Measurements from ENCODE around the gene INO80D. TPM values are rescaled to one million over a fixed set of nuclear protein-coding genes. Genes with fewer than 3 reads are reported as not detected.

Gene INO80D
- total RNA-seq, 4 donors from 2014 or later, result 11.0 to 28.6 (median 21.2) TPM

GRCh38 chr2:205998583-205998982, 87.4 kb downstream of the INO80D start:
- Histone ChIP-seq H3K27me3 (no peaks in the 10 kb centered on the region), H3K27ac (no peak overlapping the region), H3K9me3 (no peaks in the 10 kb centered on the region), H3K36me3 (peaks cover 0 to 26% of the 10 kb centered on the region in 2 donors), H3K4me1 (no peaks in the 10 kb centered on the region), H3K4me3 (no peak overlapping the region)
- ATAC-seq, result no peak
- 83 to 96% methylated on average over 2 of the region's 2 CpGs for WGBS, 2 donors (ENCODE audit: low coverage in 1 of 2)
- TF ChIP-seq CTCF (IDR thresholded peaks at IDR 0.05), result no peak

GRCh38 chr2:205996161-205996560, 89.8 kb downstream of the INO80D start:
- H3K27me3 ChIP-seq, result no peaks in the 10 kb centered on the region
- TF ChIP-seq POLR2A (IDR thresholded peaks at IDR 0.05) (no peak), CTCF (IDR thresholded peaks at IDR 0.05) (no peak), EP300 (IDR thresholded peaks at IDR 0.05) (no peak), POLR2AphosphoS5 (IDR thresholded peaks at IDR 0.05) (no peak)
- no peak for ATAC-seq
- no peak overlapping the region for H3K4me3 ChIP-seq
- no peaks in the 10 kb centered on the region for H3K9me3 ChIP-seq
- peaks cover 0 to 41% of the 10 kb centered on the region in 2 donors for H3K36me3 ChIP-seq
- H3K27ac ChIP-seq, result no peak overlapping the region
- no peaks in the 10 kb centered on the region for H3K4me1 ChIP-seq

GRCh38 chr2:205995260-205995659, 90.7 kb downstream of the INO80D start:
- TF ChIP-seq CTCF (IDR thresholded peaks at IDR 0.05) (peak in 1 of 4 experiments; percentile 4), POLR2A (IDR thresholded peaks at IDR 0.05) (no peak), POLR2AphosphoS5 (IDR thresholded peaks at IDR 0.05) (no peak), EP300 (IDR thresholded peaks at IDR 0.05) (no peak)
- ATAC-seq, result no peak
- H3K9me3 ChIP-seq, result no peaks in the 10 kb centered on the region
- no peaks in the 10 kb centered on the region for H3K27me3 ChIP-seq
- H3K4me3 ChIP-seq, result no peak overlapping the region
- no peak overlapping the region for H3K27ac ChIP-seq
- 82 to 100% methylated on average over 1 of the region's 1 CpG for WGBS, 2 donors (ENCODE audit: low coverage in 1 of 2)
- H3K36me3 ChIP-seq, result peaks cover 0 to 47% of the 10 kb centered on the region in 2 donors
- H3K4me1 ChIP-seq, result no peaks in the 10 kb centered on the region

GRCh38 chr2:205994344-205994743, 91.6 kb downstream of the INO80D start:
- H3K9me3 ChIP-seq, result no peaks in the 10 kb centered on the region
- no peaks in the 10 kb centered on the region for H3K4me1 ChIP-seq
- no peak for TF ChIP-seq POLR2A (IDR thresholded peaks at IDR 0.05)
- TF ChIP-seq POLR2AphosphoS5 (IDR thresholded peaks at IDR 0.05), result no peak
- no peak for TF ChIP-seq CTCF (IDR thresholded peaks at IDR 0.05)
- no peak for TF ChIP-seq EP300 (IDR thresholded peaks at IDR 0.05)
- no peak overlapping the region for H3K4me3 ChIP-seq
- H3K27ac ChIP-seq, result no peak overlapping the region
- ATAC-seq, result no peak
- H3K36me3 ChIP-seq, result peaks cover 0 to 53% of the 10 kb centered on the region in 2 donors
- WGBS, 2 donors (ENCODE audit: low coverage in 1 of 2), result 83 to 90% methylated on average over 2 of the region's 2 CpGs
- H3K27me3 ChIP-seq, result no peaks in the 10 kb centered on the region

GRCh38 chr2:205990104-205990503, 95.9 kb downstream of the INO80D start:
- no peak overlapping the region for H3K27ac ChIP-seq
- H3K4me1 ChIP-seq, result no peaks in the 10 kb centered on the region
- TF ChIP-seq CTCF (IDR thresholded peaks at IDR 0.05), result no peak
- no peak for TF ChIP-seq POLR2A (IDR thresholded peaks at IDR 0.05)
- no peak for TF ChIP-seq EP300 (IDR thresholded peaks at IDR 0.05)
- TF ChIP-seq POLR2AphosphoS5 (IDR thresholded peaks at IDR 0.05), result no peak
- no peak overlapping the region for H3K4me3 ChIP-seq
- H3K36me3 ChIP-seq, result peaks cover 0 to 45% of the 10 kb centered on the region in 2 donors
- ATAC-seq, result no peak
- H3K9me3 ChIP-seq, result no peaks in the 10 kb centered on the region
- no peaks in the 10 kb centered on the region for H3K27me3 ChIP-seq
- WGBS, 2 donors (ENCODE audit: low coverage in 1 of 2), result 80 to 90% methylated on average over 2 of the region's 2 CpGs
